Upper lobe of left lung (tissue), 6 donors: ENCODE data around the gene PEX10. TPM values are rescaled to one million over a fixed set of nuclear protein-coding genes. Genes with fewer than 3 reads are reported as not detected.

Source experiments
- ATAC-seq, 2 donors: fragments of 200-7000 bp; cut with Tn5 transposase; one replicate each; pipeline ENCODE4 v1.9.1; 2022; ENCODE audit warnings: mild to moderate bottlenecking in 2 of 2, moderate library complexity in 2 of 2; ENCODE audit not compliant: low FRiP score in 2 of 2
- DNase-seq, 2 donors: peaks; one replicate each; pipeline ENCODE4 v3.0.0-alpha.2; 2019 to 2020
- H3K27ac ChIP-seq, 4 donors: fragments of 200-600 bp; sonication (generic); one replicate each; pipeline ENCODE4 v1.5.1; 2016 to 2019
- H3K27me3 ChIP-seq, 4 donors: fragments of 200-600 bp; sonication (generic); one replicate each; pipeline ENCODE4 v1.5.1; 2017 to 2019
- H3K36me3 ChIP-seq, 4 donors: fragments of 200-600 bp; sonication (generic); one replicate each; pipeline ENCODE4 v1.5.1; 2016 to 2019
- H3K4me1 ChIP-seq, 4 donors: fragments of 200-600 bp; sonication (generic); one replicate each; pipeline ENCODE4 v1.5.1; 2018 to 2019
- H3K4me3 ChIP-seq, 4 donors: fragments of 200-600 bp; sonication (generic); one replicate each; pipeline ENCODE4 v1.5.1; 2017 to 2019; ENCODE audit warnings: mild to moderate bottlenecking in 2 of 4, moderate library complexity in 1 of 4
- H3K9me3 ChIP-seq, 4 donors: fragments of 200-600 bp; sonication (generic); one replicate each; pipeline ENCODE4 v1.5.1; 2018 to 2019
- EP300 ChIP-seq, 4 donors: sonication (generic); formaldehyde crosslinking; IDR thresholded peaks; one replicate each; pipeline ENCODE4 v1.5.1; 2017; ENCODE audit warnings: antibody characterized with exemption in 4 of 4, control low read depth in 2 of 4
- POLR2A ChIP-seq, 4 donors: fragments of 450-650 bp; IDR thresholded peaks; one replicate each; pipeline ENCODE4 v1.5.1; 2016 to 2017; ENCODE audit warnings: antibody characterized with exemption in 4 of 4, mild to moderate bottlenecking in 2 of 4
- POLR2AphosphoS5 ChIP-seq, 2 donors: sonication (generic); formaldehyde crosslinking; IDR thresholded peaks; one replicate each; pipeline ENCODE4 v1.5.1; 2017; ENCODE audit warnings: antibody characterized with exemption in 2 of 2
- WGBS, 2 donors: methylation state at CpG; one replicate each; pipeline ENCODE4 v1.1.5; 2017 to 2018; 5-methylcytosine and 5-hydroxymethylcytosine counted together
- total RNA-seq, 6 donors: library from RNA; depleted of rRNA in 4 of 6; stranded (reverse); fragments of >200 nt in 4 of 6; gene quantifications; one replicate each; pipeline versions ENCODE4 v1.1.0 to v1.2.1, GENCODE V29; 2016 to 2021
- TF ChIP-seq, protein P1 (sequence below), 6 experiments: fragments of 450-650 bp in 4 of 6; fragments of 200-600 bp in 2 of 6; sonication (generic) in 2 of 6; IDR thresholded peaks; one replicate each; pipeline ENCODE4 v1.5.1; 2016 to 2019; ENCODE audit warnings: antibody characterized with exemption in 6 of 6
- donor health status: DM: no; HTN: no; CAD: no; lungs with moderate emphysema.
- donor health status: DM: no; HTN: yes; CAD: no; lungs with severe emphysema.

The PEX10 gene
- total RNA-seq, 6 donors from 2014 or later: 15.7 to 32.1 (median 19.9) TPM

GRCh38 chr1:2417083-2417832, 4.9 kb upstream of the PEX10 start:
- Histone ChIP-seq H3K4me3 (no peak overlapping the region), H3K4me1 (peaks cover 18 to 25% (median 20%) of the 10 kb centered on the region in 4 donors), H3K36me3 (no peaks in the 10 kb centered on the region), H3K27me3 (peaks cover 0 to 11% (median 3%) of the 10 kb centered on the region in 4 donors), H3K9me3 (no peaks in the 10 kb centered on the region), H3K27ac (no peak overlapping the region)
- WGBS, 2 donors: 73 to 77% methylated on average over 13 of the region's 13 CpGs
- ATAC-seq (no peak), DNase-seq (no peak)
- TF ChIP-seq POLR2A (IDR thresholded peaks at IDR 0.05): no peak
- TF ChIP-seq EP300 (IDR thresholded peaks at IDR 0.05): no peak
- no peak for TF ChIP-seq POLR2AphosphoS5 (IDR thresholded peaks at IDR 0.05)
- TF ChIP-seq, protein P1, sequence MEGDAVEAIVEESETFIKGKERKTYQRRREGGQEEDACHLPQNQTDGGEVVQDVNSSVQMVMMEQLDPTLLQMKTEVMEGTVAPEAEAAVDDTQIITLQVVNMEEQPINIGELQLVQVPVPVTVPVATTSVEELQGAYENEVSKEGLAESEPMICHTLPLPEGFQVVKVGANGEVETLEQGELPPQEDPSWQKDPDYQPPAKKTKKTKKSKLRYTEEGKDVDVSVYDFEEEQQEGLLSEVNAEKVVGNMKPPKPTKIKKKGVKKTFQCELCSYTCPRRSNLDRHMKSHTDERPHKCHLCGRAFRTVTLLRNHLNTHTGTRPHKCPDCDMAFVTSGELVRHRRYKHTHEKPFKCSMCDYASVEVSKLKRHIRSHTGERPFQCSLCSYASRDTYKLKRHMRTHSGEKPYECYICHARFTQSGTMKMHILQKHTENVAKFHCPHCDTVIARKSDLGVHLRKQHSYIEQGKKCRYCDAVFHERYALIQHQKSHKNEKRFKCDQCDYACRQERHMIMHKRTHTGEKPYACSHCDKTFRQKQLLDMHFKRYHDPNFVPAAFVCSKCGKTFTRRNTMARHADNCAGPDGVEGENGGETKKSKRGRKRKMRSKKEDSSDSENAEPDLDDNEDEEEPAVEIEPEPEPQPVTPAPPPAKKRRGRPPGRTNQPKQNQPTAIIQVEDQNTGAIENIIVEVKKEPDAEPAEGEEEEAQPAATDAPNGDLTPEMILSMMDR (IDR thresholded peaks at IDR 0.05): no peak

GRCh38 chr1:2416403-2416802, 4.0 kb upstream of the PEX10 start:
- H3K36me3 ChIP-seq: no peaks in the 10 kb centered on the region
- H3K27me3 ChIP-seq: peaks cover 0 to 11% (median 3%) of the 10 kb centered on the region in 4 donors
- no peak for ATAC-seq
- WGBS, 2 donors: 15 to 43% methylated on average over 4 to 6 of the region's 12 CpGs
- peaks cover 26 to 32% (median 27%) of the 10 kb centered on the region in 4 donors for H3K4me1 ChIP-seq
- peak in 1 of 2 donors; percentile 78 for DNase-seq
- H3K4me3 ChIP-seq: peak overlapping the region in 3 of 4 donors; percentile 11 to 43 (median 29)
- no peak for TF ChIP-seq POLR2A (IDR thresholded peaks at IDR 0.05)
- TF ChIP-seq, protein P1 (IDR thresholded peaks at IDR 0.05): no peak
- TF ChIP-seq POLR2AphosphoS5 (IDR thresholded peaks at IDR 0.05): no peak
- TF ChIP-seq EP300 (IDR thresholded peaks at IDR 0.05): no peak
- no peaks in the 10 kb centered on the region for H3K9me3 ChIP-seq
- peak overlapping the region in 1 of 4 donors; percentile 58 for H3K27ac ChIP-seq

DNA sequence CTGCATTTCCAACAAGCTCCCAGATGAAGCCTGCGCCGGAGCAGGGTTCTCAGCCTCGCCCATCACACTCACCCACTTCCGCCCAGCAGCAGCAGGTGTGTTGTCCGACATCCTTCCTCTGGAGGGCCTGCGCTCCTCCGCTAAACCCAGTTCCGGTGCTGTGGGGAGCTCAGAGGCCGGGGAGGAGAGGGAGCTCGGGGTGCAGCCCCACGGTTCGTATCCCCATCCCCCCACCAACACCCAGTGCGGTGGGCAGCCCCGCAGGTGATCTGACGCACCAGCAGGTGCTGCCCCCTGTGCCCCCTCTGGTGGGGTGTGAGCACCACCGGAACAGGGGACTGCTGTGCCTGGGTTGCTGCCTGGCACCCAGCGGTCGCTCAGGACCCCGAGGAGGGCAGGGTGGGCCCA, 3.4 kb upstream of the PEX10 start:
- H3K4me3 ChIP-seq: peak overlapping the region in 3 of 4 donors; percentile 11 to 43 (median 29)
- no peaks in the 10 kb centered on the region for H3K9me3 ChIP-seq
- peaks cover 28 to 34% (median 29%) of the 10 kb centered on the region in 4 donors for H3K4me1 ChIP-seq
- H3K27ac ChIP-seq: peak overlapping the region in 2 of 4 donors; percentile 26 to 58
- TF ChIP-seq POLR2AphosphoS5 (IDR thresholded peaks at IDR 0.05) (no peak), EP300 (IDR thresholded peaks at IDR 0.05) (no peak), POLR2A (IDR thresholded peaks at IDR 0.05) (no peak)
- TF ChIP-seq, protein P1 (IDR thresholded peaks at IDR 0.05): no peak
- H3K36me3 ChIP-seq: no peaks in the 10 kb centered on the region
- peaks cover 0 to 11% (median 3%) of the 10 kb centered on the region in 4 donors for H3K27me3 ChIP-seq
- WGBS, 2 donors: 20 to 30% methylated on average over 1 to 14 of the region's 19 CpGs
- no peak for ATAC-seq
- peak in 1 of 2 donors; percentile 72 for DNase-seq

DNA sequence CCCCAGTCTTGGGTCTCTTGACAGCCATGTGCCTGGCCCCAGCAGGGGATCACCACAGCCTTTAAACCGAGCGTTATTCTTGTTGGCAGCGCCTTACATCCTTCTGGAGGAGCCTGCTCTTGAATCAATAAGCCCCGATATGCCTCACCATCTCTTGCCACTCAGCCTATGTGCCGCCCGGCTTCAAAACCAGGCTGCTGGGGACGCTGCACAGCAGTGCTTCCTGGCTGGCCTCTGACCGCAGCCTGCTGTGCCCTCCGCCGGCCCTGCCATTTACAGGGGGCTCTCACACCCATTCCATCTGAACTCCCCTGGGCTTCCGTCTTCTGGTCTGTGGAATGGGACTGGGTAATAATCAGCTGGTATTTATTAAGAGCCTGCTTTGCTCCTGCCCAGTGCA, 3.0 kb upstream of the PEX10 start:
- TF ChIP-seq POLR2A (IDR thresholded peaks at IDR 0.05): no peak
- TF ChIP-seq, protein P1 (IDR thresholded peaks at IDR 0.05): no peak
- no peak for TF ChIP-seq POLR2AphosphoS5 (IDR thresholded peaks at IDR 0.05)
- TF ChIP-seq EP300 (IDR thresholded peaks at IDR 0.05): no peak
- DNase-seq (peak in 1 of 2 donors; percentile 63), ATAC-seq (no peak)
- H3K27ac ChIP-seq: no peak overlapping the region
- WGBS, 2 donors: 72 to 83% methylated on average over 8 to 11 of the region's 11 CpGs
- H3K4me1 ChIP-seq: peaks cover 28 to 34% (median 29%) of the 10 kb centered on the region in 4 donors
- peaks cover 0 to 11% (median 3%) of the 10 kb centered on the region in 4 donors for H3K27me3 ChIP-seq
- H3K9me3 ChIP-seq: no peaks in the 10 kb centered on the region
- H3K4me3 ChIP-seq: peak overlapping the region in 1 of 4 donors; percentile 43
- no peaks in the 10 kb centered on the region for H3K36me3 ChIP-seq
